HEK293T (cell line): ENCODE measurements around the gene RALGAPB.

Source experiments
- BHLHE40 ChIP-seq: fragments of 450-650 bp; IDR thresholded peaks from 2 replicates; pipeline ENCODE4 v1.6.1; 2016; ENCODE audit warnings: mild to moderate bottlenecking, moderate library complexity, borderline replicate concordance
- CTBP1 ChIP-seq: fragments of 450-650 bp; IDR thresholded peaks from 2 replicates; pipeline ENCODE4 v1.6.1; 2016; ENCODE audit warnings: borderline replicate concordance
- ELF4 ChIP-seq: fragments of 450-650 bp; IDR thresholded peaks from 2 replicates; pipeline ENCODE4 v1.6.1; 2017; ENCODE audit warnings: antibody characterized with exemption
- FOXM1 ChIP-seq: fragments of 450-650 bp; IDR thresholded peaks from 2 replicates; pipeline ENCODE4 v1.6.1; 2017; ENCODE audit warnings: mild to moderate bottlenecking, borderline replicate concordance
- L3MBTL2 ChIP-seq: fragments of 450-650 bp; conservative IDR thresholded peaks from 2 replicates; pipeline ENCODE4 v1.6.1; 2016; ENCODE audit warnings: mild to moderate bottlenecking
- SP1 ChIP-seq: fragments of 450-650 bp; IDR thresholded peaks from 2 replicates; pipeline ENCODE4 v1.6.1; 2017
- SUZ12 ChIP-seq: fragments of 450-650 bp; IDR thresholded peaks from 2 replicates; pipeline ENCODE4 v1.6.1; 2016; ENCODE audit warnings: mild to moderate bottlenecking
- TARDBP ChIP-seq: fragments of 450-650 bp; IDR thresholded peaks from 2 replicates; pipeline ENCODE4 v1.6.1; 2016
- ZNF384 ChIP-seq: fragments of 450-650 bp; IDR thresholded peaks from 2 replicates; pipeline ENCODE4 v1.6.1; 2016

DNA sequence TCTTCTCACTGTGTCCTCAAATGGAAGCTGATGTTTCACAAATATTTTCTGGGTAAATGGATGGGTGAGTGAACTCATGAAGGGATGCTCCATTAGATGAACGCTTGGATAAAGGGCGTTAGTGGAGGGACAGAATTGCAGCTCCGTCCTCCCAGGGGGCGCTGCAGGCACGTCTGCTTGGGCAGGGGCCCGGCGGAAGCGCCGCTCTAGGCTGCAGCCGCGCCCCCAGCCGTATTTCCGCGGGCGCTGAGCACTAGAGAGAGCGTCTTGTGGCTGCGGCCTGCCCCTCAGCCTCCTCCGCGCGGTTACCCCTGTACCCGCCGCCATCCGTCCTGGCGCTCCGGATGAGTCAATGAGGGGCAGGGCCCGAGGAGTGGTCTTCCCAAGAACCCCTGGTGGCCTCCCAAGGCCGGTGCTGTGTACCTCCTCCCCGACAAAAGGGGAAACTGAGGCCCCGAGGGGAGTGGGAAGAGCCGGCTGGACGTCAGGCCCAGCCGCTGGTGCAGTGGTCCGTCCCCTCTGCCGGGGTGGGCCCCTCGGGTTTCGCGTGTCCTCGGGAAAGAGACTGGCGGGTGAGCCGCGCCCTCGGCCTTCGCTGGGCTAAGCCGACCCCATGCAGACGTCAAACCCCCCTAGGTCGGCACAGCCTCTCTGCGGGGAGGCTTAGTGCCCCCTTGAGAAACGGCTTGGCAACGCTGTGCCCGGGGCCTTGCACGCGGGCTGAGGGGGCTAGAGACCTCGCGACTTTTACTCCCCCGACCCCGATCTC, 26.0 kb upstream of the RALGAPB start:
- TF ChIP-seq ZNF384 (no peak), CTBP1 (no peak; the same call in 1 of the 2 replicates), ELF4 (peak; percentile 60), SUZ12 (no peak), BHLHE40 (no peak), SP1 (no peak), FOXM1 (0 out of 2 replicates have a peak, but pooled peaks have one; percentile 28), L3MBTL2 (0 out of 2 replicates have a peak, but pooled peaks have one; percentile 14), TARDBP (no peak)
